Fibroblast of skin of scalp (primary cell): ENCODE data around the gene KLHL9.

Experiments
- DNase-seq: peaks from one replicate; pipeline ENCODE4 v3.0.0-alpha.2; 2013

KLHL9 gene

GRCh38 chr9:21317956-21318923 is 17.0 kb downstream of the KLHL9 start:
- DNase-seq = peak; percentile 49

DNA sequence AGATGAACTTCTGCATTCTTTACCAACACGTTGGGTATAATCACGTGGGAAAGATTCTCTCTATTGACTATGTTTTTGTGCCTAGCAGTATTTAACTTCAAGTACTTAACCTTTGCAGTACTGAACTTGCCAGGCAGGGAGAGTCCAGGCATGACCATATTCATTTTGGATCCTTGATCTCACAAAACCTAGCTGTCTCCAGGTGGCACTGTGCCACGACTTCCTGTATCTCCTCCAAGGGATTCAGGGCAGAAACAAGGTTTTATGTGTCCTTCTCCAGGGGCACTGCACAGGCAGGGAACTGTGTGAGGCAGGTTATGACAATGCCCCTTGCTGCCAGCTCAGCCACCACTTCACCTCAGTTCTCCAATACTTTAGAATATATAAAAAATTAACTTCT is 18.3 kb downstream of the KLHL9 start:
- no peak for DNase-seq

DNA sequence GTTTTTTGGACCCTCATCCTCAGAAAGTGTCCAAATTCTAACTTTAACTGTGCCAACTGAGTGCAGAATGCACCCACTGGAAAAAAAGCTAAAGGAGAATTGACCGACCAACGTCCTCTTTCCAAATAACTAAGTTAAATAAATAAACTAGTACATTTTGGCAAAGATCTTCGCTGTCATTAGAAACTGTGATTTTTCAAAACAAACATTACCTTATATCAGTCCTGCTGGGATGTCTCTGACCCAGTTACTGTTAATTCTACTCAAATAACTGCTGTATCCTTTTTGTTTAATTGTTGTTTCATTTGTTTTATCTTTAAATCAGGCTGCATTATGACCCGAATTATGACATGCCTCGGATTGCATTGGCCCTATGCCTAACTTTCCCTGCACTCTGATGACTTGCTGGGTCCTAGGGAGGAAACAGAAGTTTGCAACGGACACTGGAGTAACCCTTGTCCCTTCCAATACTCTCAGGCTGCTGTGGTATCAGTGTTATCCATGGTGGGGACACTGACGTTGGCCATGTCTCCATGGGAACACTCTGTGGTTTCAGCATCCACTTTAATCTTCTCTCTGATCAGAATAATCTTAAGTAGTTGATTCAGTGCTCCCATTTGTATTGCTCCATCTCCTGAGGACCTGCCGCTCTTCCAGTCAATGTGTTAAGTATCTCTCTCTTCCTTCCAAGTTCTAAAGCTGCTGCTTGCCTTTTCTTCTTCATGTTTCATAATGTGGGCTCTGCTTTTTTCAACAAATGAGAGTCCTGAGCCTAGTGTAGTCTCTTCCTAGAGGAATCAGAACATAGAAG is 19.0 kb downstream of the KLHL9 start:
- no peak for DNase-seq

GRCh38 chr9:21314152-21314551 is 21.1 kb downstream of the KLHL9 start:
- no peak for DNase-seq

GRCh38 chr9:21311889-21312288 is 23.3 kb downstream of the KLHL9 start:
- peak; percentile 4 for DNase-seq

GRCh38 chr9:21305213-21305612 is 30.0 kb downstream of the KLHL9 start, which contains the start of gene IFNA5:
TSS of gene IFNA5 (minus strand) at chr9:21305313. CDS start at chr9:21305256, 57 bp downstream.
- no peak for DNase-seq

DNA sequence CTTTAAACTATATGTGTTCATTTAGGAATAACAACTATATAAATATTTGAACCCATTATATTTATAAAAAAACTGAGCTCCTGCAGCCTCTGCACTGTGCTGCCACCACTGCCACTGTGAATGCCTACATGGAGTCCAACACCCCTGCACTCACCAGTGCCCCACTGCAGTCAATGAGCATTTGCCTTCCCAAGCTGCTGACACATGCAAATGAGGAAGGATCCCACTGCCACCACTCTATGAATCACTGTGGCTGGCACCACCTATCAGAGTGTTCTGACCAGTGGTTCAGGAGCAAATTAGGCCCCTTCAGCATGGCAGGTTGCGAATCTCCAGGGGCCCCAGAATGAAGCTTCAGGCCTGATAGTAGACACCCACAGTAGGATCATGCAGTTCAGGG is 39.2 kb downstream of the KLHL9 start:
- DNase-seq = no peak

DNA sequence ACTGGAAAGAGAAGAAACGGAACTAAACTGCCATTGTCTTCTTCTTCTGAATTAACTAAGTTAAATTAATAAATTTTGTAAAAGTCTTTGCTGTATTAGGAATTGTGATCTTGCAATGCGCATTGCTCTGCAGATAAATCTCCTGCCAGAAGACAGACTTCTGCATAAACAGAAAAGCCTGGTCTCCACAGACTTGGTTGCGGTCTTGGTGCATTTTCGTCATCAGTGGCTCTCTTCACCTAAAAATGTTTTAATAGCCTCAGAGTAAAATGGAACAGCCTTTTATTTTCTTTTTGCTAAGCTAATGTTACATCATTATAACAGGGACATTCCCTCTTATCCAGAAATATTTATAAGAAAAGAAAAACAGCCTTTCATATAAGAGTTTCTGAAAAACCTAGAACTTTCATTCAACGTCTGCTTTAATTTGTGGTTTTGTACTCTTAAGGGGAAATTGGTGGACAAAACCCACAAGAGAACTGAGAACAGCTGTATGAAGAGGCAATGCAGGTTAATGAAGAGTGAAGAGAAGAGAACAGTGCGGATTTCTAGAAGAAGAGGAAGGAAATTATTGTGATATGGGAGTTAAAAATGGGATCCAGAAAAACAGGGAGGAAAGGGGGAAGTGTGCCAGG is 40.2 kb downstream of the KLHL9 start:
- no peak for DNase-seq

DNA sequence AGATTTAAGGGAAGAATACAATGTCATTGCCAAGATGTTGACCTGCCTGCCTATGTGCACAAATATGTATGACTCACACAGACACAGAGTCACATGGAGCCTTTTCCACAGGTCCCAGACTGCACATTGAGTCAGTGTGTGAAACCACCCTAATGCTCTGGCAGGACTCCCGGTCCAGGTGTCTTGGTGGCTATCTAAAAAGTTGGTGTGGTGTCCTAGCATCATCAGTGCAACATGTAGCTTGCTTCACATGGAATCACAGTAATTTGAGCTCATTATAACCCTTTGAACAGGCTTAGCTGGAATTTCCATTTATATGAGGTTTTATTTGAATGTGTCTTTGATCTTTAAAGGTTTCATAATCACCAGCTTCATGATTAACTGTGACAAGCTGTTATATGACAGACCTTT is 40.8 kb downstream of the KLHL9 start:
- no peak for DNase-seq

GRCh38 chr9:21289848-21290247 is 45.4 kb downstream of the KLHL9 start:
- DNase-seq = no peak

- no peak for DNase-seq
Measured at GRCh38 chr9:21287280-21287679, 47.9 kb downstream of the KLHL9 start.

GRCh38 chr9:21286659-21287058 is 48.5 kb downstream of the KLHL9 start:
- DNase-seq = no peak

- no peak for DNase-seq
Measured at GRCh38 chr9:21286099-21286498, 49.1 kb downstream of the KLHL9 start.

- no peak for DNase-seq
Measured at GRCh38 chr9:21281275-21281674, 53.9 kb downstream of the KLHL9 start.
